Trophoblast cell (in vitro differentiated cells and primary cell): ENCODE results near the gene C1orf198.

ENCODE experiments used
- DNase-seq, 2 donors: peaks; one replicate each; pipeline ENCODE4 v3.0.0-alpha.2; 2016
- H2AFZ ChIP-seq: 2 replicates; pipeline ENCODE4 v1.6.1; 2013; ENCODE audit warnings: low read length, moderate library complexity, mild to moderate bottlenecking; ENCODE audit not compliant: insufficient read depth, poor library complexity
- H2AK5ac ChIP-seq: 2 replicates; pipeline ENCODE4 v1.6.1; 2013; ENCODE audit warnings: mild to moderate bottlenecking, low read length
- H2BK120ac ChIP-seq: 2 replicates; pipeline ENCODE4 v1.6.1; 2013; ENCODE audit warnings: low read length, mild to moderate bottlenecking, moderate library complexity; ENCODE audit not compliant: insufficient read depth, poor library complexity
- H2BK12ac ChIP-seq: 2 replicates; pipeline ENCODE4 v1.6.1; 2013; ENCODE audit warnings: mild to moderate bottlenecking, low read length, moderate library complexity
- H2BK5ac ChIP-seq: 2 replicates; pipeline ENCODE4 v1.6.1; 2013; ENCODE audit warnings: low read length, low read depth, moderate library complexity, mild to moderate bottlenecking; ENCODE audit not compliant: poor library complexity
- H3K14ac ChIP-seq: 2 replicates; pipeline ENCODE4 v1.6.1; 2013; ENCODE audit warnings: mild to moderate bottlenecking, low read length
- H3K18ac ChIP-seq: 2 replicates; pipeline ENCODE4 v1.6.1; 2013; ENCODE audit warnings: mild to moderate bottlenecking, low read length
- H3K23ac ChIP-seq: 2 replicates; pipeline ENCODE4 v1.6.1; 2013; ENCODE audit warnings: low read length
- H3K27ac ChIP-seq: 2 replicates; pipeline ENCODE4 v1.5.1; 2013; ENCODE audit warnings: low read depth, mild to moderate bottlenecking, inconsistent platforms, low read length, moderate library complexity
- H3K27me3 ChIP-seq: 2 replicates; pipeline ENCODE4 v1.6.1; 2013; ENCODE audit warnings: inconsistent platforms, mild to moderate bottlenecking, low read length, moderate library complexity; ENCODE audit not compliant: insufficient read depth
- H3K36me3 ChIP-seq, 2 experiments: 1 replicate in 1 of 2; 2 replicates in 1 of 2; pipeline ENCODE4 v1.6.1; 2013; ENCODE audit warnings: low read length in 2 of 2, mild to moderate bottlenecking in 2 of 2, moderate library complexity in 1 of 2; ENCODE audit not compliant: insufficient read depth in 2 of 2, control insufficient read depth in 1 of 2
- H3K4ac ChIP-seq: 2 replicates; pipeline ENCODE4 v1.6.1; 2013; ENCODE audit warnings: low read depth, mild to moderate bottlenecking, low read length, moderate library complexity
- H3K4me1 ChIP-seq, 2 experiments: 1 replicate in 1 of 2; 2 replicates in 1 of 2; pipeline ENCODE4 v1.6.1; 2013; ENCODE audit warnings: low read length in 2 of 2, mild to moderate bottlenecking in 2 of 2, moderate library complexity in 1 of 2; ENCODE audit not compliant: insufficient read depth in 2 of 2, control insufficient read depth in 1 of 2
- H3K4me2 ChIP-seq: 2 replicates; pipeline ENCODE4 v1.6.1; 2013; ENCODE audit warnings: inconsistent platforms, mild to moderate bottlenecking, low read length, moderate library complexity
- H3K4me3 ChIP-seq: 2 replicates; pipeline ENCODE4 v1.5.1; 2013; ENCODE audit warnings: mild to moderate bottlenecking, low read depth, low read length, inconsistent platforms
- H3K79me1 ChIP-seq: one replicate; pipeline ENCODE4 v1.6.1; 2013; ENCODE audit warnings: low read length
- H3K79me2 ChIP-seq: 2 replicates; pipeline ENCODE4 v1.6.1; 2013; ENCODE audit warnings: low read length, mild to moderate bottlenecking; ENCODE audit not compliant: control insufficient read depth, insufficient read depth, poor library complexity
- H3K9ac ChIP-seq: 2 replicates; pipeline ENCODE4 v1.6.1; 2013; ENCODE audit warnings: mild to moderate bottlenecking, low read length
- H3K9me3 ChIP-seq: 2 replicates; pipeline ENCODE4 v1.6.1; 2013; ENCODE audit warnings: low read depth, mild to moderate bottlenecking, control low read depth, inconsistent platforms, low read length; ENCODE audit not compliant: insufficient read depth
- H4K12ac ChIP-seq: 2 replicates; pipeline ENCODE4 v1.6.1; 2013; ENCODE audit warnings: low read depth, mild to moderate bottlenecking, low read length, moderate library complexity
- H4K8ac ChIP-seq: 2 replicates; pipeline ENCODE4 v1.6.1; 2013; ENCODE audit warnings: low read depth, mild to moderate bottlenecking, low read length, moderate library complexity
- H4K91ac ChIP-seq: one replicate; pipeline ENCODE4 v1.6.1; 2013; ENCODE audit warnings: low read depth, mild to moderate bottlenecking, low read length, moderate library complexity
- WGBS: extraction: QIAGEN DNeasy Blood & Tissue Kit; methylation state at CpG from one replicate; pipeline ENCODE4 v1.1.7; 2013; ENCODE audit warnings: missing lambda C conversion rate; ENCODE audit not compliant: insufficient read length, insufficient coverage; ENCODE audit errors: extremely low coverage; 5-methylcytosine and 5-hydroxymethylcytosine counted together

C1orf198 gene

DNA sequence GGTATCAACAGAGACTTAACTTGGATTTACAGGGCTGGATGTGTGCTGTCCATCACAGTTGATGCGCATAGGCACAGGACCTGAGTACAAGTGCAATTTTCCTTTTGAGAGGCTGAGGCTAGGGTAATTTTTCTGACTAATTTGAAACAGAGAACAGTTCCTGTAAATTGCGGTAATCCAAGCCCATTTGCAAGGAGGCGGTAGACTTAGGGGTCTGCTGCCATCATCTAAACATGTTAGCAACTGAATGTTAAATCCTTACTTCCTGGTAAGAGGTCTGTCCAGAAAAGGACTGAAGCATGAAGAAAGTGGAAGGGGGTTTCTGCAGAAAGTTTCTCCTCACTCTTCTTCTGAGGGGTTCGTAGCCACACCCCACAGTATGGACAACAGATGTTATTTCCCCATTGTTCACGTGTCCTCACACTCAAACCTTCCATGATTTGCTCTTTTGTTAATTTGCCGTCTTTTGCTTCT, 23.7 kb upstream of the C1orf198 start:
- peaks cover 0 to 8% of the 10 kb centered on the region in 2 experiments for H3K4me1 ChIP-seq
- no peaks in the 10 kb centered on the region for H3K79me2 ChIP-seq
- H3K4me2 ChIP-seq = no peak overlapping the region
- peak overlapping the region; percentile 42 for H3K27ac ChIP-seq
- no peak overlapping the region for H3K23ac ChIP-seq
- H2AFZ ChIP-seq = no peak overlapping the region
- no peak overlapping the region for H2BK12ac ChIP-seq
- H4K12ac ChIP-seq = no peak overlapping the region
- no peaks in the 10 kb centered on the region for H3K27me3 ChIP-seq
- peaks cover 3% of the 10 kb centered on the region for H3K9me3 ChIP-seq
- peak overlapping the region; percentile 36 for H2BK5ac ChIP-seq
- WGBS = no CpG with 5 or more reads among the region's 6 CpGs
- no peak overlapping the region for H2AK5ac ChIP-seq
- H2BK120ac ChIP-seq = peak overlapping the region; percentile 25
- H3K9ac ChIP-seq = no peak overlapping the region
- no peak overlapping the region for H3K4me3 ChIP-seq
- no peak for DNase-seq
- H3K36me3 ChIP-seq = no peaks in the 10 kb centered on the region
- H3K79me1 ChIP-seq = peaks cover 6% of the 10 kb centered on the region
- peak overlapping the region; percentile 13 for H4K91ac ChIP-seq
- H3K14ac ChIP-seq = no peak overlapping the region
- no peak overlapping the region for H3K18ac ChIP-seq
- H3K4ac ChIP-seq = no peak overlapping the region
- no peak overlapping the region for H4K8ac ChIP-seq

DNA sequence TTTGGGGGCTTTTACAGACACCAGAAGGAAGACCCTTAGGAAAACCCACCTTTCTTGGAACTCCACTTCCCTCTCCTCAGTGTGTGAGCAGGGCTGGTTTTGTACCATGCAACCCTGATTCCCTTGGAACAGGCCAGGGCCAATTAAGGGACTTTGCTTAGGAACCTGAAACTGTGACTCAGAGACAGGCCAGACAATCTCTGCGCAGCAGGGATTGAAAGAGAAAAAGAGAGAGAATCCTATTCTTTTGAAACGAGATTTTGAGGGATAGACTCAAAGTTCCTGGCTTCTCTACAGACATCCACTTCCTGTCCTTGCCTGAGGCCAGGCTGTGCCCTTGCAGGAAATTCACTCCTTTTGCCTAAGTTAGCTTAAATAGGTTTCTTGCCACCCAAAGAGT, 23.1 kb upstream of the C1orf198 start:
- H2BK120ac ChIP-seq = no peak overlapping the region
- H2AFZ ChIP-seq = no peak overlapping the region
- peak overlapping the region; percentile 42 for H3K27ac ChIP-seq
- no peak overlapping the region for H2BK12ac ChIP-seq
- H3K4me2 ChIP-seq = no peak overlapping the region
- H3K36me3 ChIP-seq = no peaks in the 10 kb centered on the region
- H3K9me3 ChIP-seq = peaks cover 4% of the 10 kb centered on the region
- no peak for DNase-seq
- no peaks in the 10 kb centered on the region for H3K79me2 ChIP-seq
- no CpG with 5 or more reads among the region's 2 CpGs for WGBS
- H4K91ac ChIP-seq = no peak overlapping the region
- no peak overlapping the region for H4K12ac ChIP-seq
- no peak overlapping the region for H3K9ac ChIP-seq
- H3K4ac ChIP-seq = no peak overlapping the region
- H3K23ac ChIP-seq = no peak overlapping the region
- H2AK5ac ChIP-seq = no peak overlapping the region
- no peak overlapping the region for H3K18ac ChIP-seq
- no peak overlapping the region for H3K4me3 ChIP-seq
- H2BK5ac ChIP-seq = no peak overlapping the region
- H3K27me3 ChIP-seq = no peaks in the 10 kb centered on the region
- peaks cover 0 to 8% of the 10 kb centered on the region in 2 experiments for H3K4me1 ChIP-seq
- no peak overlapping the region for H3K14ac ChIP-seq
- H3K79me1 ChIP-seq = peaks cover 6% of the 10 kb centered on the region
- no peak overlapping the region for H4K8ac ChIP-seq

DNA sequence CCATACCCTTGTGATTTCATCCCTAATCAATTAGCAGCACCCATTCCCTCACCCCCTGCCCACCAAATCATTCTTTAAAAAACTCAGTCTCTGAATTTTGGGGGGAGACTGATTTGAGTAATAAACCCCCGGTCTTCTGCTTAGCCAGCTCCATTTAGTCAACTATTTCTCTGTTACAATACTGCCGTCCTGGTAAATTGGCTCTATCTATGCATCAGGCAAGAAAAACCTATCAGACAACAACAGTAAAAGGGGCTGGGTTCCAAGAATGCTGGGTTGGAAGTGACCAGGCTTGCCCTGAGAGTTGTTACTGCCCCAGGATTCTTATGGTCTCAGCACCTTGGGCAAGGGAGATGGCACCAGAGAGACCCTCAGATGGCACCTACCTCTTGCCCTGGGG, 16.3 kb upstream of the C1orf198 start:
- Histone ChIP-seq H3K79me1 (no peaks in the 10 kb centered on the region), H3K9me3 (peaks cover 10% of the 10 kb centered on the region), H3K4me1 (no peaks in the 10 kb centered on the region), H3K9ac (no peak overlapping the region), H2AFZ (no peak overlapping the region), H3K36me3 (no peaks in the 10 kb centered on the region), H3K14ac (no peak overlapping the region), H3K18ac (no peak overlapping the region), H3K4me3 (no peak overlapping the region), H2BK5ac (no peak overlapping the region), H2BK12ac (no peak overlapping the region), H4K8ac (no peak overlapping the region), H2AK5ac (no peak overlapping the region), H3K27ac (no peak overlapping the region), H4K12ac (no peak overlapping the region), H4K91ac (no peak overlapping the region), H3K27me3 (no peaks in the 10 kb centered on the region), H3K23ac (no peak overlapping the region), H3K4me2 (no peak overlapping the region), H3K4ac (no peak overlapping the region), H3K79me2 (no peaks in the 10 kb centered on the region), H2BK120ac (no peak overlapping the region)
- no CpG with 5 or more reads among the region's 2 CpGs for WGBS
- DNase-seq = no peak

DNA sequence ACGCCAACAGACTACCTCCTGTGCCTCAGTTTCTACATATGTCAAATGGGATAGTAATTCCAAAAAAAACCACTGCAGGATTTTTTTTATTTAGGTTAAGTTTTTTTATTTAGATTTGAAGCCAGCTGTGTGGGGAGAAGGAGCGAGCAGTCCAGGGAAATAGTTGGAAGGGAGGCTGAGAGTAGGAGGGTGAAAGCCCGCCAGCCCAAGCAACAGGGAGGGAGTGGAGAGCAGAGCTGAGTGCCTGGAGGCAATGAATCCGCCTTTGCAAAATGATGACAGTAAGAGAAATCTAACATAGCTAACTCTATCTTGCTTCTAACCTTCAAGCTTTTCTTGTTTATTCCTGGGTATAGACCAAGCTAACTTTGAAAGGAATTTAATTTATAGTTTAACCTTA, 15.6 kb upstream of the C1orf198 start:
- Histone ChIP-seq H4K12ac (no peak overlapping the region), H3K36me3 (no peaks in the 10 kb centered on the region), H4K8ac (no peak overlapping the region), H3K79me2 (no peaks in the 10 kb centered on the region), H3K23ac (no peak overlapping the region), H3K18ac (no peak overlapping the region), H2AFZ (no peak overlapping the region), H3K4ac (no peak overlapping the region), H3K9me3 (peaks cover 9% of the 10 kb centered on the region), H2BK5ac (no peak overlapping the region), H2AK5ac (no peak overlapping the region), H4K91ac (no peak overlapping the region), H3K27me3 (no peaks in the 10 kb centered on the region), H2BK12ac (no peak overlapping the region), H3K9ac (no peak overlapping the region), H3K4me3 (no peak overlapping the region), H3K4me2 (no peak overlapping the region), H3K27ac (no peak overlapping the region), H3K4me1 (no peaks in the 10 kb centered on the region), H2BK120ac (no peak overlapping the region), H3K79me1 (no peaks in the 10 kb centered on the region), H3K14ac (no peak overlapping the region)
- WGBS = no CpG with 5 or more reads among the region's 4 CpGs
- no peak for DNase-seq
